Epithelial cell of esophagus (primary cell): ENCODE results near the gene C16orf95.

Experiments
- DNase-seq: peaks from one replicate; pipeline ENCODE4 v3.0.0; 2010; ENCODE audit warnings: low read depth
- H3K4me3 ChIP-seq: 2 replicates; pipeline ENCODE4 v1.5.1; 2011; ENCODE audit warnings: mild to moderate bottlenecking, low read length, control low read depth
- TF ChIP-seq, protein P1 (sequence below): IDR thresholded peaks from 2 replicates; pipeline ENCODE4 v1.5.1; 2011; ENCODE audit warnings: low read depth, mild to moderate bottlenecking, low read length, control low read depth, inconsistent platforms; ENCODE audit not compliant: insufficient read depth; ENCODE audit errors: missing control alignments

C16orf95 gene

DNA sequence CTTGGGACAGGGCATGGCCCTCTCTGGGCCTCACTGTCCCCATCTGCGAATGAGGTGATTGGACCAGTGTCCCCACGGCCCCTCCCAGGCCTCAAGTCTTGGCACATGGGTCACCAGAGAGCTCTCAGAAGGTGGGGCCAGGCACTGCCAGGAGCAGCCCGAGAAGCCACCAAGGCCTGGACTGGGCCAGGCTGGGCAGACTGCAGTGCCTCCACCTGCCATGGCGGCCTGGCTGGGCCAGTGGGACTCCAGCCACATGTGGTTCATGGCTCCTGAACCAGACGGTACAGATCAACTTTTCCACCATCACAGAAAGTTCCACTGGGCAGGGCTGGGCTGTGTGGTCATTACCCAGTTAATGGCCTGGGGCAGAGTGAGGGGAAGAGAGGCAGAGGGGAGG lies 19.8 kb downstream of the C16orf95 start:
- H3K4me3 ChIP-seq: no peak overlapping the region
- TF ChIP-seq, protein P1, sequence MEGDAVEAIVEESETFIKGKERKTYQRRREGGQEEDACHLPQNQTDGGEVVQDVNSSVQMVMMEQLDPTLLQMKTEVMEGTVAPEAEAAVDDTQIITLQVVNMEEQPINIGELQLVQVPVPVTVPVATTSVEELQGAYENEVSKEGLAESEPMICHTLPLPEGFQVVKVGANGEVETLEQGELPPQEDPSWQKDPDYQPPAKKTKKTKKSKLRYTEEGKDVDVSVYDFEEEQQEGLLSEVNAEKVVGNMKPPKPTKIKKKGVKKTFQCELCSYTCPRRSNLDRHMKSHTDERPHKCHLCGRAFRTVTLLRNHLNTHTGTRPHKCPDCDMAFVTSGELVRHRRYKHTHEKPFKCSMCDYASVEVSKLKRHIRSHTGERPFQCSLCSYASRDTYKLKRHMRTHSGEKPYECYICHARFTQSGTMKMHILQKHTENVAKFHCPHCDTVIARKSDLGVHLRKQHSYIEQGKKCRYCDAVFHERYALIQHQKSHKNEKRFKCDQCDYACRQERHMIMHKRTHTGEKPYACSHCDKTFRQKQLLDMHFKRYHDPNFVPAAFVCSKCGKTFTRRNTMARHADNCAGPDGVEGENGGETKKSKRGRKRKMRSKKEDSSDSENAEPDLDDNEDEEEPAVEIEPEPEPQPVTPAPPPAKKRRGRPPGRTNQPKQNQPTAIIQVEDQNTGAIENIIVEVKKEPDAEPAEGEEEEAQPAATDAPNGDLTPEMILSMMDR: no peak
- no peak for DNase-seq

DNA sequence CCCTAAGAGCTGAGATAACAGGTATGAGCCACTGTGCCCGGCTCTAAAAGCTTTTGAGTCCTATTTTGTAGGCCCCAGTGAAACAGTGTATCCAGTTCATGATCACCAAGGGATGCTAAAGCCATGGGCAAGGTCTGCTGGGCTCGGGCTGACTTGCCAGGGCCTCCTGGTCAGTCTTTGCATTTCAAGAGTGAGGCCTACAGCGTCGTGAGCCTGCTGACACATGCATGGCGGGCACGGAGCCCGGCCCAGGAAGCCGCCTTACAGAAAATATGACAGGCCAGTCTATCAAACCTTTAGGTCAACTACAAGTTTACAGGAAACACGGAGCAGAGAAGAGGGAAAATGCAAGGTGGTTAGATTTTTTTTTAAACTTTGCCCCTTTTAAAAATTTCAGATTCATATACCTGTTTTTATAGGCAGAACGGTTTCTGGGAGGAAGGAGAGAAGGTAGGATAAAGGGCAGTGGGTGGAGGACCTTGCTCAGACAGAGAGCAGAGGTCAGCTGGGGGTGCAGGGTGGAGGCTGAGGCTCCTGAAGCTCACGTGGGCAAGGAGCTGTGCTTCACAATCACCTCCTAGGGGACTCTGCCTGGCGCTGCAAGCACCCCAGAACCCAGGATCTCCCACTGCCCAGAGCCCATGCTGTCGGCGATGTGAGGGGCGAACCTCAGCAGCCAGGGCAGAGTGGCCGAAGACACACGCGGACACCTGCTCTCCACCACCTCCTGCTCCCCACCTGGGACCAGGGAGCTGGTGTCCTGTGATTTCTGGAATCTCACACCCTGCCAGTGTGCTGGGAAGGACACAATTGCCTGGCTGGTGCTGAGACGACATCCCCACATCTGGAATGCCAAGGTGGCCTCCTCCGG lies 21.3 kb downstream of the C16orf95 start:
- no peak overlapping the region for H3K4me3 ChIP-seq
- DNase-seq: no peak
- TF ChIP-seq, protein P1: no peak

DNA sequence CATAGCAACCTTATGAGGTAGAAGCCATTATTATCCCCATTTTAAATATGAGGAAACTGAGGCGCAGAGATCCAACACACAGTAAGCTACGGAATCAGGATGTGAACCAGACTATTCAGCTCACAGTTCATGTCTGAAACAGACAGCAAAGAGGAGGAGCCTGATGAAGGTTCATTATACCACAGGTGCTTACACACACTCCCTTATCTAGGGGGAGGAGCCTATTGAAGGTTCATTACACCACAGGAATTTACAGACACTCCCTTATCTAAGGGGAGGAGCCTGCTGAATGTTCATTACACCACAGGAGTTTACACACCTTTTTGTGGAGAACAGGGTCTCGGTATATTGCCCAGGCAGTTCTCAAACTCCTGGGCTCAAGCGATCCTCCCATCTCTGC lies 21.9 kb downstream of the C16orf95 start:
- peak; percentile 56 for DNase-seq
- TF ChIP-seq, protein P1: no peak

DNA sequence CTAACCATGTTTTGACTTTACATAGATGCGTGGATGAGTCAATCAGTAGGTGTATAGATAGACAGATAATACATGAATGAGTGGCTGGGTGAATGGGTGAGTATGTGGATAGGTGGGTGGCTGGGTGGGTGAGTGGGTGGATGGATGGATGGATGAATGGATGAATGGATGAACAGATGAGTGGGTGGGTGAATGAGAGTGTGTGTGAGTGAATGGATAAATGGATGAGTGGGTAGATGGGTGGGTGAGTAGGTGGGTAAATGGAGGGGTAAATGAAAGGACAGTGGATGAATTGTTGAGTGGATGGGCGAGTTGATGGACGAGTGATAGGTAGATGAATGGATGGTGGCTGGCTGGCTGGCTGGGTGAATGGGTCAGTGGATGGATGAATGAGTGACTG lies 23.2 kb downstream of the C16orf95 start:
- H3K4me3 ChIP-seq: no peak overlapping the region
- no peak for DNase-seq
- TF ChIP-seq, protein P1: no peak

More for the DNA sequence above, 21.9 kb downstream of the C16orf95 start:
- H3K4me3 ChIP-seq: no peak overlapping the region

DNA sequence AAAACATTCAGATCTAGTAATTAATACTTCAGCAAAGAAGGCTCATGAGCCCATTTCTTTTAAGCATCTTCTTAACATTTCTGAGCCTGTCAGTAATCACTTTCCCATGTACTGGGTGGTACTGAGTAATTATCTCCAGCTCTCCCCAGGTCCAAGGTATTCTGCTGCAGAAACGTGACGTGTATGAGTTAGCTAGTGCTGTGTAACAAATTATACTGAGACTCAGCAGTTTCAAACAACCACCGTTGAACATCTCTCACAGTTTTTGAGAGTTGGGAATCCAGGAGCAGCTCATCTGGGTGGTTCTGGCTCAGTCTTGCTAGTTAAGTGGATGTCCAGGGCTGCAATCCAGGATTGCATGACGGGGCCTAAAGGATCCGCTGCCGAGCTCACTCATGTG lies 25.2 kb downstream of the C16orf95 start:
- TF ChIP-seq, protein P1: no peak
- no peak for DNase-seq
- no peak overlapping the region for H3K4me3 ChIP-seq

DNA sequence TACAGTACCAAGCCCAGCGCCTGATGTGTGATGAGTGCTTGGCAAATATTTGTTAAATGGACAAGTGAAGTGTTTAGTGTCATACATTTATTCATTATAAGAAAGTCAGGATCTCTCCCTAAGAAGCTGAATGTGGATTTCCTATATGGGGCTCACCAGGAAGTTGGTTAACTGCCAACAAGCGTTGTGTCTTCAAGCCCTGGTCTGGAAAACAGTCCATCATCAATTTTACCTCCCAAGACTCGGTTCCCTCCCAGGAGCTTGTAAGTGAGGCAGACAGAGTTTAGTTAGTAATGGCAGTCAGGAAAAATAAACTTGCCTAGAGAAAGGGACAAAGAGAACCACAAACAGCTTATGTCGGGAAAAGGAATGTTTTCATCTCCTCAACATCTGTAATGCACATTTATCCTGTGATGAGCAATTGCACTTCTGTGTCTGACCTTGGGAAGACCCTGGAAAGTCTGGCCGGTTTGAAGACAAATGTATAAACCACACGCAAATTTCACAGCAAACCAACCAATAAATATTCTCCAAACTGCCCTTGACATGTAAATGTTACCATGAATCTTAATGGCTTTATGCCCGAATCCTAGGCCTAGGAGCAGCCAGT lies 28.3 kb downstream of the C16orf95 start:
- no peak for DNase-seq
- TF ChIP-seq, protein P1: no peak
- no peak overlapping the region for H3K4me3 ChIP-seq
